Stimulated activated CD4-positive, alpha-beta T cell treated with anti-CD3 and anti-CD28 coated beads, Interleukin-12 subunit alpha, Interleukin-12 subunit beta, amount 100 ng/mL, for 4 hours (primary cell): ENCODE measurements around the gene EVC2.

Experiments used
- DNase-seq: peaks from one replicate; pipeline ENCODE4 v3.0.0-alpha.2; 2020

The EVC2 gene

DNA sequence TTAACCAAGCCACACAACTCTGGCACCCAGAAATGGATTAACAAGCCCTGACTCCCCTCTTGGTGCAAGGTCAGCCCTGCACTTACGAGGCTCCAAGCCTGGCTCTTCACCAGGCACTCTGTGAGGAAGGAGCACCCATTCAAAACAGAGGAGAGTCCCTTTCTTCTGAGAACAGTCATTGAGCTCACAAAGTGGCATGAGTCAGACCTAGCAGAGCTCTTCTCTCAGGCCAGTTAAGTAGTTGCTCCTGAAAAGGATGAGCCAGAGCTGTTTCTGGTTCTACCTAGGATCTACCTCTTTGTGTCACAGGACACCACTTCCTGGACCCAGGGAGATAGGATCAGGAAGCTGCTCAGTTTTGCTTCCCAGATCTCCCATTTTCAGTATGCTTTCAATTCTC, 48.2 kb downstream of the EVC2 start:
- DNase-seq = no peak

DNA sequence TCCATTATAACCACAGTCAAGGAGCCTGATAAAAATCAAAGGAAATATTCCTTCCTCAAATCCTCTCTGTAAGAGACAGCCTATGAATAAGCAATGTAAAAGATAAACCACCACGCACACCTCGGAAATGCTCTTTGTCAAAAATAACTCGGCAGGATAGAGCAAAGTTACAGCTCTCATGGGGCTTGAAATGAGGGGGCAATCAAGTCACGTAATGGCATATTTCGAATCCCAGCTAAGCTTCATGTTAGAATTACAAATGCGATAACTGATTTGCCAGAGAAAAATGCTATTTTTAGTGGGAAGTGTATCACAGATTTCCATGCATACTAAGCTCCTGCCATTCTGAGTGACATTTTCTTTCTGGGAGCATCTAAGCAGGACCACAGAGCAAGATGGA, 49.4 kb downstream of the EVC2 start:
- DNase-seq = no peak

DNA sequence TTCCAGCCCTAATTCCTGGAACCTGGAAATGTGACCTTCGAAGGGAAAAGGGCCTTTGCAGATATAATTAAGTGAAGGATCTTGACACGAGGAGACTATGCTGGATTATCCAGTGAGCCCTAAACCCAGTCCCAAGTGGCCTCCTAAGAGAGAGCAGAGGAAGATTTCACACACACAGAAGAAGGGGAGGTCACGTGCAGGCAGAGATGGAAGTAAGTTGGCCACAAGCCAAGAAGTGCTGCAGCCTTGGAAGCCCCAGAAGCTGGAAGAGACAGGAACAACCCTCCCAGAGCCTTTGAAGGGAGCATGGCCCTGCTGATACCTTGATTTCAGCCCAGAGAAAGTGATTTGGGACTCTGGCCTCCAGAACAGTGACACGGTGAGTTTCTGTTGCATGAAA, 51.9 kb downstream of the EVC2 start:
- no peak for DNase-seq

DNA sequence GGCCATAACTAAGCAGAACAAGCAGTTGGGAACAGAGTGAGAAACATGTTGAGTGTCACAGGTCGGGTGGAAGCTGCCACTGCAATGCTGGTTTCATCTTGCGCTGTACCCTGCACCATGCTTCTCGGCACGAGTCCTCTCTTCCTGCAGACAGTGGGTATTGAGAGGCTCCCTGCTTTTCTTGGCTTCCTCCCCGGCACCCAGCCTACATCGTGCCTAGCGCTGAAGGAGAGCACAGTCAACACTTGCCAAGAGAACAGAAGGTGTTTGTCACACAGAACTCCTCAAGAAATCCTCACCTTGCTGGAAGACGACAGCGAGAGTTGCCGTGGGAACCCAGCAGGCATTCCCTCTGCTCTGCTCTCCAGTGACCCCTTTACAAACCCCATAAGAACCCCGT, 53.6 kb downstream of the EVC2 start:
- no peak for DNase-seq

DNA sequence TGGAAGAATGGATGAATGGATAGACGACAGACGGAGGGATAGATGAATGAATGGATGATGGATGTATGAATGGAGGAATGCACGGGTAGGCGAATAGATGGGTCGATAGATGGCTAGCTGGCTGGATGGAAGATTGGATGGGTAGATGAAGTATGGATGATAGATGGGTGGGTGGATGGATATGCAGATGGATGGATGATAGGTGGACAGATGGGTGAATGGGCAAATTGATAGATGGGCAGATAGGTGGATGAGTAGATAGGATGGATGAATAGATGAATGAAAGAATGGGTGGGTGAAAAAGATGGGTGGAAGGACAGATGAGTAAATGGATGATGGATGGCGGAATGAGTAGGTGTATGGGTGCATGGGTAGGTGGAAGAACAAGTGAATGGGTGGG, 57.3 kb downstream of the EVC2 start:
- DNase-seq = no peak

DNA sequence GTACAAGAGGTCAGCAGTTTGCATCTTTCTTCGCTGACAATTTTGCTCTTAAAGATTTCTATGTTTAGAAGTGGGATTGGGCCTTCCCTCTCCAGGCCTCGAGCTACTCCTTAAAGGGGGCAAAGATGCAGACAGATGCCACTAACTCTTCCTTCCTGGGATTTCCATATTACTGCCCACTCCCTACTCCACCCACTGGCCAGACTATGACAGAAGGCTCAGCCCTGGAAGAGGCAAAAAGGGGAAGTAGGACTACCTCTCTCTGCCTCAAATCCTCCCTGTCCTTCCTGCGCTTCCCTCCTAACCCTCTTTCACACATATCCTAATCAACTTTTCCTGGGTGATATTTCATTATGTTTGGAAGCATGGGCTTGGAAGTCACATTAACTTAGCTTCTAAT, 58.3 kb downstream of the EVC2 start:
- no peak for DNase-seq

DNA sequence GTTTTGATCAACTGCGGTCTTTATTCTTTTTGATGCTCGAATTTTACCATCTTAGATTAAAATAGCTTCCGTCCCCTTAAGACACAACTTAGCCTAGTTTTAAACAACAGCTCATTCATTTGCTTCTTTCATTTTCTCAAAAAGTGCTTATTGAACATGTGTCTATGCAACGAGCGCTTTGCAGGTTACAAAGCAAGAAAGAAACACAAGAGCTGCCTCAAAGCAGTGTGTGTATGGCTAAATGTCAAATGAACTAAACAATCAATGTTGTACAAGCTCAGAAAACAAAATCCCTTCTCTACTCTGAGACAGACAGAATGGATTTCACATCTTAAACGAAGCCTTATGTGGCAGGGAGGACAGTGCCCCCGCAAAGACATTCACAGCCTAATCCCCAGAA, 61.0 kb downstream of the EVC2 start:
- DNase-seq = no peak

DNA sequence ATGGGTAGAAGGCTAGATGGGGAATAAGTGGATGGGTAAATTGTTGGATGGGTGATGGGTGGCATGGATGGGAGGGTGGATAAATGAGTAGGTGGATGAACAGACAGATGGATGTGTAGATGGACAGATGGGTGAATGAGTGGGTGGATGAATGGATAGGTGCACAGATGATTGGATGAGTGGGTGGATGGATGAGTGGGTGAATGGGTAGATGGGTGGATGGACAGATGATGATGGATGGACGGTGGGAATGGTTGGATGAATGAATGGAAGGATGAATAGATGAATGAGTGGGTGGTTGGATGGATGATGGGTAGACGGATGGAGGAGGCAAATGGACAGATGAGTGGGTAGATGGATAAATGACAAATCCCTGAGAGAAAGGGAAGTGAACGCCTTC, 68.3 kb downstream of the EVC2 start:
- DNase-seq = no peak

DNA sequence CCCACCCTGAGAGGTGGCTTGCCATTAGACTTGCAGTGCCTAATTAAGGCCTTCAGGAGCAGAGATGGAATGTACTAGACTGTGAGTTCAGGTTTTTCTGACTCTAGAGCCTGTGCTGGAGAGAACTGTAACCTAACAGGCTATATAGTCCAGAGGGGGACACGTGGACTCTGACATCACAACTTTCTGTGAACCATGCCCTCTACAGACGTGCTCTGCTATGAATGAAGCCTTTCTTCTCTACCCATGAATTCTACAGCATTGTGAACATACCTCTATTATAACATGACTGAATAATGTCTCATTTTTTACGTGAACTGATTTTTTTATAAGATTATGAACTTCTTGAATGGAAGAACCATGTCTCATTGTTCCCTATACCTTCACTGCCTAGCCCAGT, 68.8 kb downstream of the EVC2 start:
- no peak for DNase-seq

DNA sequence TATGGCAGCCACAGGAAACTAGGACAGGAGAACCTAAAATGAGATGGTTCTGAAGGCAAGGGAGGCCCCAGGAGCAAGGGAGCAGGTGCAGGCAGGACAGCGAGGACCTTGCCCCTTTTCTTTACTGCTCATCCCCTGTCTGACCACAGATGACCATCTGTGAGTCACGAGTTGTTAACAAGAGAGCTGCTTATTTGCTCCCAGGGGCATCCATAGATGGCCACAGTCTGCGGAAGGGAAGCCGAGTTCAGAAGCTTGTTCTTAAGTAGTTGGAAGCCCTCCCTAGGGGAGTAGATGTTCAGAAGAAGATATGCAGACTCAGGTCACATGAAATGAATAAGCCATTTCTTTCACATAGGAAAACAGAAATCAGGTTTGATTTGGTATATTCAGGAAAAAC, 69.4 kb downstream of the EVC2 start:
- no peak for DNase-seq

DNA sequence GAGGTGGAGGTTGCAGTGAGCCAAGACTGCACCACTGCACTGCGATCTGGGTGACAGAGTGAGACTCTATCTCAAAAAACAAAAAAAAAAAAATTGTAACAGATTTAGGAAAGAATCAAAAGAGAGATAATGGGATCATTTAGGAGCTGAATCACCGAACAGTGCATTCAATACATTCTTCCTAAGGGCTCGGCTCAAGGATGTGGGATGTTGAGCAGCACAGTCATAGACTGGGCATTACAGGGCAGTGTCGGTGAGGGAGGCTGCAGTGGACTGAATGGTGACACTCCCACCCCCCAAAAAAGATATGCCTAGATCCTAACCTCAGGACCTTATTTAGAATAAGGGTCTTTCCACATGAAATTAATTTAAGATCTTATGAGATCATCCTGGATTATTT, 70.0 kb downstream of the EVC2 start:
- no peak for DNase-seq

DNA sequence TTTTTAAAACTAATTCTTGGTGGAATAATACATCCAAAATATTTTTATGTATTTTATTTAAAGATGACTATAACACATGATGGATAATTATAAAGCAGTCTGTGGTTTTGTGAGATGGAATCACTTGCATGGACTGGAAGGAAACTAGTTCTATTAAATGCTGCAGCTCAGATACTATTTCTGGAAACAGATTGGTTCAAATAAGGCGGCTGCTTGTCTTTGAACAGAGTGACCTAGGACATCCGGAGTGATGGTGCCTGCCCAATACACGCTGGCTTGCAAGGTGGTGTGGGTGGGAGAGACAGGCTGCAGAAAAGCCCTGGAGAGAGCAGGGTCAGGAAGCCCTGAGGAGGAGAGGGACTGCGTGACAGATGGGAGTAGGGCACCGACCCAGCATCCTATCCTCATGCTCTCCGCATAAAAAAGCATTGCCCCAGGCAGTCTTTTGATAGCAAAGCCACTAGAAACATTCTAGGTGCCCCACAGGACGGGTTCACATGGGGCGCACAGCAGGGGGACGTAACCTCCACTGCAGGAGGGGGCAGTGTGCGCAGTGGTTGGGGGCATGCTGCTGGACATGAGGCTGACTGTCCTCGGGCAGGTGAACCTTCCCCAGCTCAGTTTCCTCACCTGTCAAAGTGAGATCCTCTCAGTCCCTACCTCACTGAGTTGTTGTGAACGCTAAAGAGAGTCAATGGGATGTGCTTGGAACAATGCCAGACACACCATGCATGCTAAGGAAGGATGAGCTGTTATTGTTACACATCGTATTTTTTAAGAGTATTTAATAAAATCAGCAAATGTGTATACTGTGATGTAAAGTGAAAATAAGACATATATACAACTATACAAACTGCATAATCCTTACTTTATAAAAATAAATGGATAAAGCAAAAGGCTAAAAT, 71.3 kb downstream of the EVC2 start:
- no peak for DNase-seq

DNA sequence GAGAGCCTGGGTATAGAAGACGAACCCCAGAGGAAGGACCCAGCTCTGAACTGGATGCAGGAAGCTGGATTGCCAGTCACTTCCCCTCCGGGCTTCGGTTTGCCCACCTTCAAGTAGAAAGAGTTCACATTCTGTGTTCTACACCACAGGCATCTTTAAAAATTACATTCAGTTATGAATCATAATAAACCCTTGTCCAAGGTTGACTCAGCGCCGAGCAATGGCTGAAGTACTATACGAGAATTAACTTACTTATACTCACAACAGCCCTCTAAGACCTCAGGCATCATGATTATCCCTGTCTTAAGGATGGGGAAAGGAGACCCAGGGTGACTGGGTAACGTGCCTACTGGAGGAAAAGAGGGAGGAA, 72.5 kb downstream of the EVC2 start:
- no peak for DNase-seq

DNA sequence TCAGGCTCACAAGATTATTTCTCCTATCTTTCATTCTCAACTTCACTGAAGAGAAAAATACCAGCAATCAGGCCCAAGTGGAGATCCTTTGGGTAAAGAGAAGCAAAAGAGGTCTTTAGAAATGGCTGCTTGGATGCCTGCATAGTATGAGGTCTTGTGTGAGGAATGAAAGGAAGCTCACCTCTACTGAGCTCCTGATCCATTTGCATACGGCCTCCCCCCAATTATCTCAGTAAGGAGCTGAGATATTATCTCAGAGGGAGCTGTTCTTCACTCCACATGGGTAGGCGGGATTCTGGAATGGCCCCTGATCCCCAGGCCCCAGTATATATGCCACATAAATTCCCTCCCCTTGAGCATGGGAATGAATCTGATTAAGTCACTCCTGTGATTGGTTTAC, 75.8 kb downstream of the EVC2 start:
- no peak for DNase-seq

DNA sequence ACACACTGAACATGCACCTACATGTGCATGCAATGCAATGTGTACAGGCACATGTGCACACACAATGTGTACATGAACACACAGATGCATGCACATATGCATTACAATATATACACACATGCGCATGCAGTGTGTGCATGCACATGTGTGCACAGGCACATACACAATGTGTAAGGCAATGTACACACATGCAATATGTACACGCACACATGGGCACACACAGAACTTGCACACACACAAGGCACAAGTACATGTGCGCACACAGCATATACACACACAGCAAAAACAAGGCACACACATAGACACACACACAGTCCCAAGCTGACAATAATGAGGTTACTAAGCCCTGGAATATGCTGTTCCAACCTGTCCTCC, 76.3 kb downstream of the EVC2 start:
- no peak for DNase-seq

DNA sequence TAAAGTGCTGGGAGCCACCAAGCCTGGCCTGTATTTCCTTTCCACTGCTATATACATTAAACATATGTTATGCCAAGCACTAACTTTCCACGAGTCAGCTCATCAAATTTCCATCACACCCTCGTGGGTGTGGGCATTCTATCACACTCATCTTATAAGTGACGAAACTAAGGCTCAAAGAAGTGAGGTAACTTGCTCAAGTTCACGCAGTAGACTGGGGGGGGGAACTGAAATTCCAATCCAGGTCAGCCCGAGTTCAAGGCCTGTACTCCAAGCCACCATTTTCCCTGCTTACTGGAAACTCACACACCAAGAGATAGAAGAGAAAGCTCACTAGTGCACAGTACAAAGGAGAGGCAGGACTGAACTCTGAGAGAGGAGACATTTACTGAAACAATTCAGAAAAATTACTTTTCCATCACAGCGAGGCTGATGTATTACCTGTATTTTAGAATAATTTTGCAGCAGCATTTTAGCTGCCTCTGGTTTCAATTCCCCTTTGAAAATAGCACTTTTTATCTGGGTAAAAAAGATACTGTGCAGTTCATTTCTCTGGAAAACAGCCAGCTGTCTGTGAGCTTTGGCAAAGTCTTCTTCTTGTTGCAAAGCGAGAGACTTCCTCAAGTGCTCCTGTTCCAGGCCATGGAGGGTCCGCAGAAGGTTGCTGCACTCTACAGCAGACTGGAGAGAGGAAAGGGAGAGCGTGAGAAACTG, 76.8 kb downstream of the EVC2 start:
- DNase-seq = no peak

DNA sequence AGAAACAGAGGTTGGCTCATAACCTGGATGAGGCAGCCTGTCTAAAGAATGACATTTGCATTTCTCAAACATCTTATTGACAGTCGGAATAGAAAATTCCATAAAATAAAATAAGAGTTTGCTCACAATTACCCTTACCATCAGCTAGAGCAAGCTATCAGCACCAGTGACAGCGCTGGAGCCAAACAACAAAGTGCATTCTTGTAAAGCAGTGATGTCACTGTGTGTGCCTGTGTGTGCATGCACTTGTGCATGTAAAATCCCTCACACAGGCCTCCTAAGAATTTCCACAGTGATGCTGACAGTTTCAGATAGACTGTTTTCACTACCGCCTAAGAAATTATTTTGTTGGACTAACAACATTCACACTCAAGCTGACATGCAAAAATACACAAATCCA, 77.6 kb downstream of the EVC2 start:
- DNase-seq = no peak

DNA sequence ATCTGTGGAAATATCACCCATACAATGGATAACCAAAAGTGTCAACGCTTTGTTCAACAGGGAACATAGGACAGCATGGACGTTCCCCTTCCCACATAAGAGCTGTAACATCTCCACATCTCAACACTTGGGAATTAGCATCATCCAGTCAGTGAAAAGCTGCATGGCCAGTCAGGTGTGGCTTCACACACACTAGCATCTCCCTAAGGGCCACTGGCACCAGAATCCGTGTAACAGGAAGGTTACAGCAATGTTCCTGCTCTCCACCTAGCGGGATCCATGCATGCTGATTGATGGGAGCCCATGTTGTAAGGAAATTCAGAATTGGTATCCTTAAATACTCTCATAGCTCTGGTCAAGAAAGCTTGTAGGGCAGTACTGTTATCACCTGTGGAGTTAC, 78.8 kb downstream of the EVC2 start:
- no peak for DNase-seq

DNA sequence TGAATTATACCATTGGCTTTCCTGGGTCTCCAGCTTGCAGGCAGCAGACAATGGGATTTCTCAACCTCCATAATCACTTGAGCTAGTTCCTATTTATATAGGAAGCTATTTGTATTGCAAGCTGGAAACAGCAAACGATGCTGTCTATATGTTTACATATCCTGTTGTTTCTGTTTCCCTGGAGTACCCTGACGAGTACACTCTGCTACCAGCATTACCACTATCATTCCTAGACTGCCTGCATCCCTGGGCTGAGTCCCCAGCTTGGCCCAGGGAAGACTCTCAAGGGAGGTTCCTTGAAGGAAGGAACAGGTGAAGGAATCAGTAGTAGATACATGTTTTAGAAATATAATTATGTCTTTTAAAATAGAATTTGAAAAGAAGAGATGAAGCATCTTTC, 81.4 kb downstream of the EVC2 start:
- DNase-seq = no peak

DNA sequence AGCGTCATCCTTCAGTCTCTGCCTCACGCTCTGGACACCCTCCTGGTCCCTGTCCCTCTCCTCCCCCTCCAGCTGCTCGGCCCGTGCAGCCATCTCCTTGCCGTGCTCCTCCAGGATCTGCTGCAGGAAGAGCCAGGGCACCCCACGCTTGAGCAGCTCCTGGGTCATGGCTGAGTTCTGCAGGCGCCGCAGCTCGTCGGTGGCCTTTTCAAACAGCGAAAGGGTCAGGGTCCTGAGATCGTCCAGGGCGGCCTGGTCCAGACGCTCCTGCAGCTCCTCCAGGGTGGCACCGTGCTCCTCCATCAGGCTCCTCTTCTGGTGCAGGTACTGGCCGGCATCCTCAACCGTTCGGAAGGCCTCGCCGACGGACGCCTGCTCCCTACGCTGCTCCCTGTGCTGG, 85.8 kb downstream of the EVC2 start:
- no peak for DNase-seq

DNA sequence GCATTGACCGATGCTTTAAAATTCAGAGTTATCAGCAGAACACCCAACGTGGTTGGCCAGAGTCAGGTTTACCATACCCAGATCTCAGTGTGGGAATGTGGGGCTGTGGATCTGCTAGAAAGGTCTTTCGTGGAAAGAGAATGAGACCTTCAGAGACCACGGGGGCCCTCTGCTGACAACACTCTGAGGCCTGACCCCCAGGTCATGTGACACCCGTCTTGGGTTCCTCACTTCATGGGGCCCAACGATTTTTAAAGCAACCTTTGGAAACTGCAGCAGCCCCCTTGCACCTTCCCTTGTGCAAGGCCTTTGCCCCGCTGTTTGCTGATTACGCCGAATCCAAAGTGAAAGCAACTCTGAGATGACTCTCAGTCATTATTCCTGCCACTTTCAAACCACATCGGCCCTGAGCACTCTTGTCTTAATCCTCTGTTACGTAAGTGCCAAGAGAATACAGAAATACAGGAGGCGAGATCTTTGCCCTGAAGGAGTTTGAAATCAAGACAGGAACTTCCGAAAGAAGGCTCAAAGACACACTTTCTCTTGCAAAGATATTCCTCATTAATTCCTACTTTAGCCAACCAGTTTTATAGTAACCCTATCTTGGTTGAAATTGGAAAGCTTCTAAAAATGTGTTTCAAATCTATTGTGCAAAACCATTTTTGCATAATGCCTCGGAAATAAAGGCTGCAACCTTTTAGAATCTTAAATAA, 88.3 kb downstream of the EVC2 start:
- no peak for DNase-seq

DNA sequence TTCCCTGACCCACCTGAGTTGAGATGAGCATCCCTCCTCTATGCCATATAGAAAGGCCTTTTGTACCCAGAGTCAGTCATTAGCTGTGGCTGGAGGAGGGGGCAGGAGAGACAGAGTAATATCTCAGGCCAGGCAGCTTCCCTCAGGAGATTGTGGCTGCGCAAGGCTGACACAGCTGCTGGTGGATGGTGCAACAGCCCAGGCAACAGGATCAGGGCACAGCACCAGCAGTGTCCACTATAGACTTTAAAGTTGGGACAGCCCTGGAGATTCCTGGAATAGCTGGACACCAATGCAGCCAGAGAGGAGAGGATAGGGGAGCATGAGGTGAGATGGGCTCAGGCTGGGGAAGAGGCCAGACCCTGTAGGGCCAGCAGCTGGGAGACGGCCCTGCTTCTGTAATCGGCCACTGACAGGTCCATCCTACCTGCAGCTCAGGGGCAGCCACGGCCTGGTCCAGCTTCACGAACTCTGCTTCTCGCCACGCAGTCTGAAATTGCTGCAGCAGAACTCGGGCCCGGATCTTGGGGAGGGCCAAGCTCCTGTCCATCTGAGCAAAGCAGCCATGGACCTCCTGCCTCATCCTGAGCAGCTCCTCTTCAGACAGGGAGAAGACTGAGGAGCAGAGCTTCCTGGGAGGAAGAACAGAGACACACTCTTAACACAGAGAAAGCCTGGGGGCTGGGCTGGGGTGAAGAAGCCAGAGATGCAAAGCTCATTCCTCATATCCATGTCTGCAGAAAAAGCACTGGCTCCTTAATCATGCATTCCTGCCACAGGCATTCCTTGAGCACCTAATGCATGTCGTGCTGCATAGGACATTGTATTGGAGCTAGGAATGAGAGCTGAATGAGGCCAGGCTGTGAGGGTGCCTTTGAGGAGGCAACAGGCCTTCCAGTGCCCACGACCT, 90.1 kb downstream of the EVC2 start:
- no peak for DNase-seq

DNA sequence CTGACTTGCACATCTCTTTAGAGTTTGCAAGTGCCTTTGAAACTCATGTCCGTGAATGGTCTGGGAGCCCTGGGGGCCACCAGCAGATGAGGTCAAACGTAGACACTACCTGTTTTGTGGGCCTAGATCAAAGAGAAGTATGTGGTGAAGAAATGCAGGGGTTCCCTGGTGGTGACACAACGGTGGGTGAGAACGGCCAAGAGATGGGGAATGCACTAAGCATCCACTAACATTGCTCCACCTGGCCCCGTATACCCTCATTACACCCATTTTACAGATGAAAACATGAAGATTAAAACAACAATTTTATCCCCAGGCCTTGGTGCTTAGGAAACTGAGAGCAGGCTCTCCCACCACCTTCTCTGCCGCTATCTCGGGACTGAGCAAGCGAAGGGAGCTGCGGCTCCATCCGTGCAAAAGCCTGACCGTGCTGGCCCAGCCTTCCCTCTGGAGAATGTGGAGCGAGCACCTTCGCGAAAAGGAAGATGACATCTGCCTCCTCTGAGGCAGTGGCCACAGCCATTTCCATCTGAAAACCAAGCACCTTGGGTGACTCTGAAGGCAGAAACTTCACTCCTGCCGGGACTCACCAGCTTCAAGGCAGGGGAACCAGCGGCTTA, 91.9 kb downstream of the EVC2 start:
- DNase-seq = no peak
